ENCODE data around the gene ZNF385B. TPM values are rescaled to one million over a fixed set of nuclear protein-coding genes. Genes with fewer than 3 reads are reported as not detected.

The ZNF385B gene
- total RNA-seq, 4 donors from 2014 or later: 1.6 to 7.4 (median 3.9) TPM; not detected in 1

- no peaks in the 10 kb centered on the region for H3K36me3 ChIP-seq
- H3K9me3 ChIP-seq: no peaks in the 10 kb centered on the region
- TF ChIP-seq CTCF (IDR thresholded peaks at IDR 0.05): no peak
- no peak for TF ChIP-seq POLR2A (IDR thresholded peaks at IDR 0.05)
- DNase-seq: no peak
- H3K27ac ChIP-seq: no peak overlapping the region
- peaks cover 0 to 4% (median 0%) of the 10 kb centered on the region in 4 donors for H3K4me1 ChIP-seq
- H3K4me3 ChIP-seq: no peak overlapping the region
- H3K27me3 ChIP-seq: no peaks in the 10 kb centered on the region
Observed at GRCh38 chr2:179554639-179555386, 306.6 kb downstream of the ZNF385B start.

GRCh38 chr2:179553382-179553781 lies 308.0 kb downstream of the ZNF385B start:
- Histone ChIP-seq H3K9me3 (no peaks in the 10 kb centered on the region), H3K27me3 (no peaks in the 10 kb centered on the region), H3K27ac (no peak overlapping the region), H3K4me1 (peaks cover 0 to 4% (median 0%) of the 10 kb centered on the region in 4 donors), H3K36me3 (no peaks in the 10 kb centered on the region), H3K4me3 (no peak overlapping the region)
- TF ChIP-seq POLR2A (IDR thresholded peaks at IDR 0.05): no peak
- TF ChIP-seq CTCF (IDR thresholded peaks at IDR 0.05): no peak
- no peak for DNase-seq

- no peak for TF ChIP-seq CTCF (IDR thresholded peaks at IDR 0.05)
- TF ChIP-seq POLR2A (IDR thresholded peaks at IDR 0.05): no peak
- Histone ChIP-seq H3K27ac (no peak overlapping the region), H3K4me1 (no peaks in the 10 kb centered on the region), H3K27me3 (no peaks in the 10 kb centered on the region), H3K9me3 (no peaks in the 10 kb centered on the region), H3K4me3 (no peak overlapping the region), H3K36me3 (no peaks in the 10 kb centered on the region)
- DNase-seq: no peak
Observed at GRCh38 chr2:179551539-179552045, 309.8 kb downstream of the ZNF385B start.

GRCh38 chr2:179550849-179551248 lies 310.6 kb downstream of the ZNF385B start:
- no peak for DNase-seq
- Histone ChIP-seq H3K9me3 (no peaks in the 10 kb centered on the region), H3K4me1 (no peaks in the 10 kb centered on the region), H3K36me3 (no peaks in the 10 kb centered on the region), H3K27me3 (no peaks in the 10 kb centered on the region), H3K4me3 (no peak overlapping the region), H3K27ac (no peak overlapping the region)
- TF ChIP-seq CTCF (IDR thresholded peaks at IDR 0.05) (no peak), POLR2A (IDR thresholded peaks at IDR 0.05) (no peak)

- TF ChIP-seq CTCF (IDR thresholded peaks at IDR 0.05) (no peak), POLR2A (IDR thresholded peaks at IDR 0.05) (no peak)
- no peak overlapping the region for H3K4me3 ChIP-seq
Observed at GRCh38 chr2:179550214-179550613, 311.2 kb downstream of the ZNF385B start.

More at GRCh38 chr2:179550214-179550613, 311.2 kb downstream of the ZNF385B start:
- H3K36me3 ChIP-seq: no peaks in the 10 kb centered on the region
- no peaks in the 10 kb centered on the region for H3K4me1 ChIP-seq
- H3K9me3 ChIP-seq: no peaks in the 10 kb centered on the region
- no peak overlapping the region for H3K27ac ChIP-seq
- DNase-seq: no peak
- H3K27me3 ChIP-seq: no peaks in the 10 kb centered on the region

Data from Peyer's patch (tissue), 4 donors.